K562 (cell line): ENCODE results near the gene PEX11A. TPM values are rescaled to one million over a fixed set of nuclear protein-coding genes. Genes with fewer than 3 reads are reported as not detected.

Experiments
- ATAC-seq: fragments of 200-7000 bp; cut with Tn5 transposase; 3 replicates; pipeline ENCODE4 v1.9.1; 2020; ENCODE audit warnings: moderate library complexity
- BruUV-seq: library from RNA; stranded (reverse); fragments of 400-500 nt; replicated peaks from 2 replicates; lab custom pipeline; 2021; lab: Mats Ljungman, UMichigan
- CTCF ChIA-PET: fragments of 300-600 bp; formaldehyde crosslinking; extraction: SDS; loops from one replicate; lab custom pipeline; 2021; ENCODE audit warnings: low intra/inter-chr PET ratio; lab: Yijun Ruan, JAX
- POLR2A ChIA-PET: fragments of 300-600, 350-650 bp; sonication (Branson Sonifier 250); formaldehyde crosslinking; extraction: SDS; loops from one replicate; lab custom pipeline; 2021; ENCODE audit warnings: antibody characterized with exemption, inconsistent platforms; lab: Yijun Ruan, JAX
- DNase-seq, 4 experiments: peaks; one replicate each; pipeline versions ENCODE4 v3.0.0 to v3.0.0-alpha.2; 2011 to 2018; ENCODE audit warnings: low spot score in 3 of 4, mixed read lengths in 3 of 4; ENCODE audit errors: extremely low read depth in 1 of 4
- FAIRE-seq: peaks from 2 replicates; lab custom pipeline; 2011; peaks lifted over from hg19 to GRCh38; lab: Jason Lieb, UNC
- H2AFZ ChIP-seq: 2 replicates; pipeline ENCODE4 v1.6.0; 2011; ENCODE audit warnings: low read depth, low read length, control low read depth, inconsistent platforms
- H3K27ac ChIP-seq: fragments of 200-600 bp; 3 replicates; pipeline ENCODE4 v1.8.0; 2011; ENCODE audit warnings: low read depth, mild to moderate bottlenecking, control low read depth, inconsistent platforms, low read length, moderate library complexity, mixed read lengths; ENCODE audit errors: extremely low read depth
- H3K27me3 ChIP-seq, 2 experiments: fragments of 300-600 bp in 1 of 2; 2 replicates in 1 of 2; 3 replicates in 1 of 2; pipeline versions ENCODE4 v1.6.0 to v1.8.0; 2011; ENCODE audit warnings: inconsistent platforms in 2 of 2, low read length in 2 of 2, mild to moderate bottlenecking in 1 of 2, mixed read lengths in 1 of 2, moderate library complexity in 1 of 2; ENCODE audit not compliant: control insufficient read depth in 2 of 2, insufficient read depth in 2 of 2
- H3K36me3 ChIP-seq: fragments of 300-600 bp; 3 replicates; pipeline ENCODE4 v1.8.0; 2011; ENCODE audit warnings: mild to moderate bottlenecking, low read length, inconsistent platforms; ENCODE audit not compliant: control insufficient read depth, insufficient read depth
- H3K4me1 ChIP-seq, 2 experiments: fragments of 200-600 bp in 1 of 2; replicated peaks in 1 of 2; 2 replicates in 1 of 2; 3 replicates in 1 of 2; pipeline versions ENCODE4 v1.5.1 to v1.8.0; 2011; ENCODE audit warnings: inconsistent platforms in 2 of 2, low read length in 2 of 2, mild to moderate bottlenecking in 1 of 2, mixed read lengths in 1 of 2, moderate library complexity in 1 of 2; ENCODE audit not compliant: control insufficient read depth in 2 of 2, insufficient read depth in 2 of 2
- H3K4me2 ChIP-seq: 2 replicates; pipeline ENCODE4 v1.6.1; 2011; ENCODE audit warnings: low read length, control low read depth, inconsistent platforms, mixed read lengths; ENCODE audit not compliant: insufficient read depth
- H3K4me3 ChIP-seq: fragments of 200-600 bp; sonication (generic), shearing (Covaris generic); 2 replicates; pipeline ENCODE4 v1.5.1; 2016; ENCODE audit warnings: control low read depth, inconsistent platforms
- H3K79me2 ChIP-seq: fragments of 200-600 bp; 3 replicates; pipeline ENCODE4 v1.8.0; 2011; ENCODE audit warnings: low read length, inconsistent platforms; ENCODE audit not compliant: control insufficient read depth, insufficient read depth
- H3K9ac ChIP-seq, 2 experiments: 2 replicates each; pipeline versions ENCODE4 v1.6.0 to v1.6.1; 2011; ENCODE audit warnings: low read depth in 2 of 2, low read length in 2 of 2, control low read depth in 1 of 2, inconsistent platforms in 1 of 2, mild to moderate bottlenecking in 1 of 2, mixed read lengths in 1 of 2; ENCODE audit not compliant: insufficient read depth in 1 of 2
- H3K9me1 ChIP-seq: one replicate; pipeline ENCODE4 v1.6.0; 2011; ENCODE audit warnings: inconsistent platforms, mild to moderate bottlenecking, low read length, moderate library complexity; ENCODE audit not compliant: control insufficient read depth, insufficient read depth
- H3K9me3 ChIP-seq: replicated peaks from 2 replicates; pipeline ENCODE4 v1.5.1; 2011; ENCODE audit warnings: low read depth, low read length, inconsistent platforms; ENCODE audit not compliant: control insufficient read depth, insufficient read depth
- H4K20me1 ChIP-seq: replicated peaks from 2 replicates; pipeline ENCODE4 v1.6.1; 2011; ENCODE audit warnings: low read length, inconsistent platforms, mixed read lengths; ENCODE audit not compliant: control insufficient read depth, insufficient read depth
- C11orf30 ChIP-seq: fragments of 450-650 bp; IDR thresholded peaks from 2 replicates; pipeline ENCODE4 v1.6.1; 2016; ENCODE audit warnings: low read depth, mild to moderate bottlenecking
- CTCF ChIP-seq, 3 experiments: IDR thresholded peaks in 2 of 3; conservative IDR thresholded peaks in 1 of 3; 2 replicates each; pipeline ENCODE4 v1.5.1; 2011 to 2012; ENCODE audit warnings: low read length in 3 of 3, mild to moderate bottlenecking in 3 of 3, control low read depth in 2 of 3, improper control_type of control experiment in 1 of 3, inconsistent platforms in 1 of 3, low read depth in 1 of 3, mixed read lengths in 1 of 3, moderate library complexity in 1 of 3; ENCODE audit not compliant: insufficient read depth in 2 of 3
- MAFF ChIP-seq: IDR thresholded peaks from 2 replicates; pipeline ENCODE4 v1.6.1; 2012; ENCODE audit warnings: low read length, improper control_type of control experiment
- MAFG ChIP-seq: fragments of 450-650 bp; conservative IDR thresholded peaks from 2 replicates; pipeline ENCODE4 v1.6.1; 2016; ENCODE audit warnings: missing genetic modification characterization, missing compliant biosample characterization
- MAFK ChIP-seq: IDR thresholded peaks from 2 replicates; pipeline ENCODE4 v1.6.1; 2011; ENCODE audit warnings: low read length, improper control_type of control experiment
- NFE2 ChIP-seq: IDR thresholded peaks from 2 replicates; pipeline ENCODE4 v1.6.1; 2014; ENCODE audit warnings: antibody characterized with exemption, low read depth
- TFAM ChIP-seq: fragments of 250-450 bp; sonication (Bioruptor Pico); conservative IDR thresholded peaks from 2 replicates; pipeline ENCODE4 v1.5.0; 2021; ENCODE audit warnings: mild to moderate bottlenecking, moderate library complexity
- ZNF280A ChIP-seq: fragments of 450-650 bp; IDR thresholded peaks from 2 replicates; pipeline ENCODE4 v1.6.1; 2018; ENCODE audit warnings: mild to moderate bottlenecking, low read depth; ENCODE audit not compliant: partially characterized antibody
- ZNF316 ChIP-seq: fragments of 450-650 bp; IDR thresholded peaks from 2 replicates; pipeline ENCODE4 v1.6.1; 2016
- WGBS: fragments of 100-300 bp; shearing (Covaris generic); methylation state at CpG from one replicate; pipeline ENCODE4 v1.1.6; 2016; ENCODE audit warnings: low coverage, mixed read lengths; ENCODE audit not compliant: insufficient coverage; ENCODE audit errors: missing lambda C conversion rate; 5-methylcytosine and 5-hydroxymethylcytosine counted together
- in situ Hi-C: fragments of 300-500 bp; cut with MboI; formaldehyde crosslinking; loops from 4 replicates; pipeline ENCODE4 v1.15.0; 2018; ENCODE audit warnings: inconsistent platforms, mixed read lengths
- intact Hi-C: fragments of 100-400 bp; cut with micrococcal nuclease; formaldehyde crosslinking; loops from 2 replicates; pipeline ENCODE4 v1.14.2; 2022
- polyA plus RNA-seq, 8 experiments: library from polyadenylated mRNA; depleted of rRNA in 4 of 8; stranded (reverse) in 5 of 8; unstranded in 3 of 8; fragments of >200 nt; fragmentation: Nextera tagmentation in 2 of 8; fragmentation: Illumina TruSeq in 1 of 8; extraction: Ambion mirVana in 2 of 8; extraction: Trizol in 1 of 8; gene quantifications; 2 replicates each; pipeline versions ENCODE4 v1.2.1 to v1.2.3, GENCODE V29; 2011 to 2014; ENCODE audit warnings: inconsistent platforms in 1 of 8, missing spikeins in 1 of 8
- total RNA-seq, 7 experiments: library from RNA; depleted of rRNA in 6 of 7; stranded (reverse); fragments of >200 nt in 6 of 7; fragmentation: Illumina TruSeq in 2 of 7; extraction: Trizol in 2 of 7; gene quantifications; 2 replicates each; pipeline versions ENCODE4 v1.2.1 to v1.2.3, GENCODE V29; 2011 to 2021; ENCODE audit warnings: low replicate concordance in 1 of 7

Gene PEX11A
- total and polyA plus RNA-seq, 9 of the 15 experiments (the other 6 are each of a cell fraction or from before 2014, with no cell fraction given) = not detected

GRCh38 chr15:89685995-89686394 is 4.6 kb downstream of the PEX11A start:
- Histone ChIP-seq H3K27me3 (peaks cover 16 to 36% of the 10 kb centered on the region in 2 experiments; a peak in 4 of 5 replicates), H3K27ac (no peak overlapping the region), H3K4me2 (no peak overlapping the region), H3K4me1 (peaks cover 0 to 9% of the 10 kb centered on the region in 2 experiments; a peak in 2 of 5 replicates)
- CTCF ChIA-PET = no interaction called here
- BruUV-seq = no TSS peak
- no peak for DNase-seq
- intact Hi-C loops = no loop called here
- POLR2A ChIA-PET = interaction anchor here (0.7 kb wide), 1 partner anchor 65 kb away, joined by 3 read pairs; no protein-coding TSS in a partner anchor
- 0 out of 2 replicates have a peak, but pooled peaks have one; percentile 36 for TF ChIP-seq MAFG
- peak; percentile 33; the same call in 1 of the 2 replicates for TF ChIP-seq MAFK
- 0 out of 2 replicates have a peak, but pooled peaks have one; percentile 52 for TF ChIP-seq ZNF316
- TF ChIP-seq CTCF (IDR thresholded peaks at IDR 0.05 in 2 of 3, conservative IDR thresholded peaks at IDR 0.05 in 1 of 3; ENCODE audit: insufficient read depth in 2 of 3, low read depth in 1 of 3, low read length in 3 of 3) = peak in 1 of 3 experiments; percentile 11; a peak in 1 of 6 replicates
- peak; percentile 64 for TF ChIP-seq C11orf30
- no peak for TF ChIP-seq ZNF280A
- peak; percentile 80 for TF ChIP-seq NFE2
- TF ChIP-seq TFAM (CRISPR knock-in tag) = no peak
- peak; percentile 37 for TF ChIP-seq MAFF
- TF ChIP-seq, all 486 proteins: peak for 7
- in situ Hi-C loops = no loop called here
- WGBS = 0% methylated on average over 2 of the region's 2 CpGs
- Histone ChIP-seq H2AFZ (no peak overlapping the region), H3K9me1 (no peaks in the 10 kb centered on the region), H3K79me2 (no peaks in the 10 kb centered on the region), H3K9me3 (no peaks in the 10 kb centered on the region), H3K4me3 (no peak overlapping the region), H4K20me1 (no peaks in the 10 kb centered on the region), H3K36me3 (no peaks in the 10 kb centered on the region), H3K9ac (no peak overlapping the region)
- FAIRE-seq (peak; percentile 74), ATAC-seq (peak; percentile 63)
